Common myeloid progenitor, CD34-positive (primary cell): ENCODE data around the gene PALLD.
A peak's percentile ranks its signal among the peaks of the same experiment; 100 is the strongest.

ENCODE experiments used
- CTCF ChIA-PET: fragments of 350-600 bp; sonication (Branson Sonifier 250); formaldehyde crosslinking; loops from one replicate; lab custom pipeline; 2021; ENCODE audit warnings: antibody characterized with exemption; lab: Charles Lee
- POLR2A ChIA-PET: fragments of 350-600 bp; sonication (Branson Sonifier 250); formaldehyde crosslinking; loops from one replicate; lab custom pipeline; 2021; ENCODE audit warnings: antibody characterized with exemption; lab: Charles Lee
- DNase-seq, 3 donors: peaks; one replicate each; pipeline versions ENCODE4 v3.0.0 to v3.0.0-alpha.2; 2013
- H3K27ac ChIP-seq, 2 experiments: 1 replicate in 1 of 2; 2 replicates in 1 of 2; pipeline ENCODE4 v1.7.0; 2013; ENCODE audit warnings: inconsistent platforms in 2 of 2, low read length in 2 of 2, mild to moderate bottlenecking in 2 of 2, low read depth in 1 of 2, moderate library complexity in 1 of 2; ENCODE audit not compliant: severe bottlenecking in 2 of 2, insufficient read depth in 1 of 2, poor library complexity in 1 of 2
- H3K27me3 ChIP-seq, 5 experiments: replicated peaks in 2 of 5; 1 replicate in 3 of 5; 2 replicates in 2 of 5; pipeline versions ENCODE4 v1.6.1 to v1.7.0; 2013; ENCODE audit warnings: low read length in 4 of 5, mild to moderate bottlenecking in 2 of 5, moderate library complexity in 2 of 5, inconsistent platforms in 1 of 5; ENCODE audit not compliant: insufficient read depth in 5 of 5, control insufficient read depth in 4 of 5
- H3K36me3 ChIP-seq, 4 experiments: 1 replicate in 2 of 4; 2 replicates in 2 of 4; pipeline versions ENCODE4 v1.6.1 to v1.7.0; 2013; ENCODE audit warnings: low read length in 3 of 4, control low read depth in 1 of 4, mild to moderate bottlenecking in 1 of 4; ENCODE audit not compliant: control insufficient read depth in 4 of 4, insufficient read depth in 4 of 4
- H3K4me1 ChIP-seq, 4 experiments: 1 replicate in 3 of 4; 2 replicates in 1 of 4; pipeline versions ENCODE4 v1.6.1 to v1.7.1; 2013; ENCODE audit warnings: low read length in 3 of 4, mild to moderate bottlenecking in 3 of 4, control low read depth in 1 of 4, inconsistent platforms in 1 of 4, moderate library complexity in 1 of 4; ENCODE audit not compliant: control insufficient read depth in 4 of 4, insufficient read depth in 4 of 4; ENCODE audit errors: control extremely low read depth in 1 of 4
- H3K4me3 ChIP-seq, 7 experiments: 1 replicate in 4 of 7; 2 replicates in 3 of 7; pipeline versions ENCODE4 v1.5.1 to v1.7.0; 2013; ENCODE audit warnings: mild to moderate bottlenecking in 7 of 7, low read length in 6 of 7, moderate library complexity in 6 of 7, inconsistent platforms in 2 of 7, low read depth in 2 of 7, control low read depth in 1 of 7; ENCODE audit not compliant: insufficient read depth in 4 of 7, control insufficient read depth in 1 of 7; ENCODE audit errors: extremely low read depth in 1 of 7
- H3K9me3 ChIP-seq, 5 experiments: 1 replicate in 4 of 5; 2 replicates in 1 of 5; pipeline versions ENCODE4 v1.6.1 to v1.7.1; 2013; ENCODE audit warnings: low read length in 4 of 5, mild to moderate bottlenecking in 2 of 5, inconsistent platforms in 1 of 5, low read depth in 1 of 5, moderate library complexity in 1 of 5; ENCODE audit not compliant: control insufficient read depth in 4 of 5, insufficient read depth in 2 of 5; ENCODE audit errors: control extremely low read depth in 1 of 5
- WGBS: methylation state at CpG from one replicate; pipeline ENCODE4 v1.1.5; 2013; ENCODE audit not compliant: insufficient coverage; 5-methylcytosine and 5-hydroxymethylcytosine counted together

Gene PALLD

DNA sequence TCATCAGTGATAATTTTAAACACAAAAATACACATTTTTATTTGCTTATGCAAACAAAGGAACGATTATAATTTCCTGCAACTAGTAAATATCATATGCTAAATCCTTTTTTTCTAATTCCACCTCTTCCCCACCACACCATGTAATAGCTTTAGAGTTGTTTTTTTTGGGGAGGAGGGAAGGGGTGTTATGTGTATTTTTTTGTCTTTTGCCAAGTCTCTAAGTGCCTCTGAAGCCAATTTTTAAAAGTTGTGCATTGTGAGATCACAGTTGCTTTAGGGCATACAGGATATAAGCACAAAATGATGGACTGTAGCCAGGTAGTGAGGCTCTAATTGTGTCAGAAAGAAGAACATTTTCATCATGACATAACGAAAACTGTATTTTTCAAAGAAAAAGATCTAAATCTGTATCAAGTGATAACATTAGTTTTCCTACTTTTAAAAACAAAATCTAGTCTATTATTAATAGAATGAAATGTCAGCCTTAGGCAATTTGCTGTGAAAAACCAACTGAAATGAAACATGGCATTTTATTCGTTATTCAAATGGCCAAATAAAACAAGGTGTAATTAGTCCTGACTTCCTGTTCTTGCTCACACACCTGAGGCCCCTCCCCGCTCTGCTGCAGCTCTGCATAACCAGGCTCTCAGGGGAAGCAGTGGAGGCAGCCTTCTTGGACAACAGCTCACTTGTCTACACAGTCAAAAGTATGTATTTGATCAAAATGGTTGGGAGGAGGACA lies 157.4 kb downstream of the PALLD start:
- Histone ChIP-seq H3K4me1 (no peaks in the 10 kb centered on the region), H3K4me3 (no peak overlapping the region), H3K36me3 (no peaks in the 10 kb centered on the region), H3K27ac (no peak overlapping the region), H3K9me3 (no peaks in the 10 kb centered on the region), H3K27me3 (no peaks in the 10 kb centered on the region)
- CTCF ChIA-PET = interaction anchor here (0.6 kb wide), 1 partner anchor 9 kb away, joined by 3 read pairs; no protein-coding TSS in a partner anchor
- POLR2A ChIA-PET = interaction anchor here (0.6 kb wide), 1 partner anchor 57 kb away, joined by 3 read pairs; no protein-coding TSS in a partner anchor
- 82% methylated on average over 1 of the region's 4 CpGs for WGBS
- DNase-seq = no peak

DNA sequence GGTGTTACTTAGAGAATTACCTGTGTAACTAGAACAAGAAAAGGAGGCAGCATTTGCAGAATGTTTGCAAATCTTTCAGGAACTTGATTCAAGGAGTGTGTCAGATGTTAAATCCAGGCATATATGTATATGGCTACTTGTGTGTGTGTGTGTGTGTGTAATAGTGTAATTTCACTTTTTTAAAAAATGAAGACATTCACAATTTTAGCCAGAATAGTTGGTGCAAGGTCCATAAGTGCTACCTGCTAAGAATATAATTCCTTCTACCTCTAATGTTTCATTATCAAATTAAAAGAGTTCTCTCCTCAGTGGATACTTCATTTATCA lies 158.0 kb downstream of the PALLD start:
- H3K4me1 ChIP-seq = no peaks in the 10 kb centered on the region
- H3K27ac ChIP-seq = no peak overlapping the region
- H3K9me3 ChIP-seq = no peaks in the 10 kb centered on the region
- POLR2A ChIA-PET = no interaction called here
- CTCF ChIA-PET = interaction anchor here (0.6 kb wide), 1 partner anchor 9 kb away, joined by 3 read pairs; no protein-coding TSS in a partner anchor
- H3K4me3 ChIP-seq = no peak overlapping the region
- no peak for DNase-seq
- H3K27me3 ChIP-seq = no peaks in the 10 kb centered on the region
- H3K36me3 ChIP-seq = no peaks in the 10 kb centered on the region

DNA sequence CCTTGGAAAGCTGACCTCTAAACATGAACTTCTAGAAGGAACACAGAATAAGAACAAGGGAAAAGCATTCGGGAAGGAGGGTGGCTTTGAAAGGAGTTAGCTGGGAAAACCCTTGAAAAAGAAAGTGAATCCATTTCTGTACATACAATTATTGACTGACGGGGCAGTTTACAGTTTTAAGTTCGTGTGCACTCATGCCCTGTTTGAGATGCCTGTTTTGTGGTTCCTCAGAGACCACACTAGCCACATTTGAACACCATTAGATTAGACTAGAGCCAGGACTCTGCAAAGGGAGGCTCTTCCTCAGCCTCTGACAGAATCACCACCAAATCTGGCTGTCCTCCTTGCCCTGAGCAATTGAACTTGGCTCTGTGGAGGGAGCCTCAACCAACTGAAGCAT lies 158.3 kb downstream of the PALLD start:
- Histone ChIP-seq H3K27ac (no peak overlapping the region), H3K4me3 (no peak overlapping the region), H3K9me3 (no peaks in the 10 kb centered on the region), H3K36me3 (no peaks in the 10 kb centered on the region), H3K27me3 (no peaks in the 10 kb centered on the region), H3K4me1 (no peaks in the 10 kb centered on the region)
- 80% methylated on average over 3 of the region's 3 CpGs for WGBS
- peak in 2 of 3 donors; percentile 54 for DNase-seq
- ChIA-PET POLR2A (no interaction called here), CTCF (interaction anchor here (0.6 to 1.3 kb wide), 2 partner anchors 9 to 17 kb away, joined by 3 read pairs; no protein-coding TSS in a partner anchor)

DNA sequence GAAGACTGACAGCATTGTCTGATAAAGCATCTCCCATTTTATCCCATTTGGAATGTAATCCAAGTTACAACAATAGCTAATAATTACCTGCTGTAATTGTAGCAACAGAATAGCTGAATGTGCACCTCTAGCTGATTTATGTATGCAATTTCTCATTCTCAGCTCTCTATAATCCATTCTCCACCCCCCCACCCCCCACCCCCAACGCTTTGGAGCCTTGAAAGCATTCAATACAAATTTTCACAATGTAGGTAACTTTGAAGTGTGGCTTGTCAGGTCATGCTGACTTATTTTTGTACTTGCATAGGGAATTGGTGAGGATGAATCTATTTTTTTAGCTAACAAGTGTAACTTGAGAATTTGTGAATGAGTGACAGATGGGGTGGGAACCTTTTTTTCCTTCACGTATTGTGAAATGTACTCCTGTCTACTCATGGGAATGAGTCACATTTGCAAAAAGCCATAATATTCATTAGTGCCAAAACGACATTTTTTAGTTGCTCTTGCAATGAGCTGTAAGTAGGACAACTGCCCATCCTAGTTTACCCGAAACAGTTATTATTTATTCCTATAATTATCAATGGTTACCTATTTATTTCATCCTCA lies 159.3 kb downstream of the PALLD start:
- Histone ChIP-seq H3K9me3 (no peaks in the 10 kb centered on the region), H3K36me3 (no peaks in the 10 kb centered on the region), H3K27ac (no peak overlapping the region), H3K4me3 (no peak overlapping the region), H3K4me1 (no peaks in the 10 kb centered on the region), H3K27me3 (no peaks in the 10 kb centered on the region)
- 100% methylated on average over 3 of the region's 4 CpGs for WGBS
- DNase-seq = no peak
- ChIA-PET POLR2A (no interaction called here), CTCF (interaction anchor here (0.6 to 1.3 kb wide), 3 partner anchors 18 to 70 kb away, joined by 3 read pairs; no protein-coding TSS in a partner anchor)

DNA sequence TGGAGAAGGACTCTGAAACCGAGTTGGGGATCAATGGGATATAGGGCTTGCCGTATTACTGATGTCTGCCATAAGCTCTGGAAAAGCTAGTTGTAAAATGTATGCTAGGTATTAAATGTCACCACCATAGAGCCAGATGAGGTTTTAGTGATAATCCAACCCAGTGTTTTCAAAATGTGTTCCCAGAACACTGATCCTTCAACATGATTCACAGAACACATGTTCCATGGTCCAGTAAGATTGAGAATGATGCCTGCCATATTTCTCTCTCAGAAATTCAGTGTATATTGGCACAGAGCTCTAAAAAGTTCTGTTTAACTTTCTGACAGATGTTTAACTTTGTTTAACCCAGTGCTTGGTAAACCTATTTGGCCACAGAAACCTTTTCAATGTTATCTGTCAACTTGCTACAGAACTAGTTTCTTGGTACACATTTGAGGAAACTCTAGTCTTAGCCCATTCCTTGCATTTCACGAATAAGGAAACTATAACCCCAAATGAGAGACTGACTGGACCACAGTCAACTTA lies 160.2 kb downstream of the PALLD start:
- Histone ChIP-seq H3K4me1 (no peaks in the 10 kb centered on the region), H3K36me3 (no peaks in the 10 kb centered on the region), H3K27me3 (no peaks in the 10 kb centered on the region), H3K27ac (no peak overlapping the region), H3K4me3 (no peak overlapping the region), H3K9me3 (no peaks in the 10 kb centered on the region)
- CTCF ChIA-PET = interaction anchor here (0.6 to 1.3 kb wide), 2 partner anchors 56 to 71 kb away, joined by 3 read pairs; no protein-coding TSS in a partner anchor
- POLR2A ChIA-PET = no interaction called here
- no peak for DNase-seq
- 100% methylated on average over 2 of the region's 3 CpGs for WGBS

DNA sequence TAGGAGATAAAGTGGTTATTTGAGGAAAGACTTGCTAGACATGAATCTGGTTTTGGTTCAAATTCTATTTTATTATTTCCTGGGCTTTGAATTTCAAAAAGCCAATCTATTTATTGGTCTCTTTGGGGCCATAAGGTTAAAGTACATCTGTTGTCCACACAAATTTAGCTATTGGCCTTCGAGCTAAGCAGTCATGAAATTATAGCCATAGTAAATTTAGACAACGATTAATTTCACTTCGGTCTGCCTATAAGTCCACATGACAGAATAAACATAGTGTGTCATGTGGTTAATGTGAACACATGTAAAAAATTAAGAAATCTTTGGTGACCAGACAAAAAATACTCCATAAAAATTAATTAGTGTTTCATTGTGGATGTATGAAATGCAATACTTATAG lies 161.9 kb downstream of the PALLD start:
- H3K36me3 ChIP-seq = no peaks in the 10 kb centered on the region
- ChIA-PET POLR2A (no interaction called here), CTCF (no interaction called here)
- H3K27me3 ChIP-seq = no peaks in the 10 kb centered on the region
- H3K4me3 ChIP-seq = no peak overlapping the region
- H3K4me1 ChIP-seq = no peaks in the 10 kb centered on the region
- H3K9me3 ChIP-seq = no peaks in the 10 kb centered on the region
- no peak for DNase-seq
- no peak overlapping the region for H3K27ac ChIP-seq
- no CpG with 5 or more reads among the region's 3 CpGs for WGBS
